HepG2 (cell line): ENCODE data around the gene NHSL1. TPM values are rescaled to one million over a fixed set of nuclear protein-coding genes. Genes with fewer than 3 reads are reported as not detected.

Source experiments
- CCDC6 ChIP-seq: sonication (generic); formaldehyde crosslinking; IDR thresholded peaks from 2 replicates; pipeline ENCODE4 v1.8.1; 2022; ENCODE audit warnings: mild to moderate bottlenecking, missing genetic modification reagents, moderate library complexity
- CREB3 ChIP-seq: sonication (generic); formaldehyde crosslinking; IDR thresholded peaks from 2 replicates; pipeline ENCODE4 v1.5.0; 2020; ENCODE audit warnings: missing genetic modification reagents
- CSRNP1 ChIP-seq: sonication (generic); formaldehyde crosslinking; IDR thresholded peaks from 2 replicates; pipeline ENCODE4 v1.8.1; 2023; ENCODE audit warnings: mild to moderate bottlenecking, missing genetic modification reagents
- GATAD1 ChIP-seq: IDR thresholded peaks from 2 replicates; pipeline ENCODE4 v1.6.1; 2016; ENCODE audit warnings: missing genetic modification reagents, missing compliant biosample characterization
- GATAD2A ChIP-seq: IDR thresholded peaks from 2 replicates; pipeline ENCODE4 v1.6.1; 2016
- GLMP ChIP-seq: sonication (generic); formaldehyde crosslinking; IDR thresholded peaks from 2 replicates; pipeline ENCODE4 v1.9.0; 2021; ENCODE audit warnings: missing genetic modification reagents, mild to moderate bottlenecking, borderline replicate concordance
- HOXA7 ChIP-seq: sonication (generic); formaldehyde crosslinking; IDR thresholded peaks from 2 replicates; pipeline ENCODE4 v1.8.1; 2022; ENCODE audit warnings: mild to moderate bottlenecking, missing genetic modification reagents, moderate library complexity
- MXD3 ChIP-seq: IDR thresholded peaks from 2 replicates; pipeline ENCODE4 v1.6.1; 2016; ENCODE audit warnings: mild to moderate bottlenecking, missing biosample characterization, missing genetic modification reagents
- MXI1 ChIP-seq: IDR thresholded peaks from 3 replicates; pipeline ENCODE4 v1.6.1; 2012; ENCODE audit warnings: low read depth, low read length, inconsistent platforms, borderline replicate concordance
- NFKB2 ChIP-seq: sonication (generic); formaldehyde crosslinking; IDR thresholded peaks from 2 replicates; pipeline ENCODE4 v1.4.0; 2020; ENCODE audit warnings: missing genetic modification reagents, borderline replicate concordance
- PRMT3 ChIP-seq: sonication (generic); formaldehyde crosslinking; IDR thresholded peaks from 2 replicates; pipeline ENCODE4 v1.8.1; 2022; ENCODE audit warnings: low read depth, mild to moderate bottlenecking, moderate library complexity, missing genetic modification reagents, borderline replicate concordance
- RCOR2 ChIP-seq: IDR thresholded peaks from 2 replicates; pipeline ENCODE4 v1.6.1; 2016; ENCODE audit warnings: missing biosample characterization, missing genetic modification reagents
- REXO4 ChIP-seq: sonication (generic); formaldehyde crosslinking; IDR thresholded peaks from 2 replicates; pipeline ENCODE4 v1.8.0; 2022; ENCODE audit warnings: missing genetic modification reagents, mild to moderate bottlenecking, borderline replicate concordance
- TBP ChIP-seq: sonication (generic); formaldehyde crosslinking; IDR thresholded peaks from 2 replicates; pipeline ENCODE4 v1.5.0; 2020; ENCODE audit warnings: missing genetic modification reagents
- THAP8 ChIP-seq: sonication (generic); formaldehyde crosslinking; IDR thresholded peaks from 2 replicates; pipeline ENCODE4 v1.5.1; 2020; ENCODE audit warnings: missing genetic modification reagents, mild to moderate bottlenecking, borderline replicate concordance
- ZFP91 ChIP-seq: sonication (generic); formaldehyde crosslinking; IDR thresholded peaks from 2 replicates; pipeline ENCODE4 v1.9.0; 2022; ENCODE audit warnings: missing genetic modification reagents, mild to moderate bottlenecking, borderline replicate concordance
- ZMYM2 ChIP-seq: sonication (generic); formaldehyde crosslinking; IDR thresholded peaks from 2 replicates; pipeline ENCODE4 v1.8.0; 2022; ENCODE audit warnings: mild to moderate bottlenecking, missing genetic modification reagents
- ZNF503 ChIP-seq: sonication (generic); formaldehyde crosslinking; IDR thresholded peaks from 2 replicates; pipeline ENCODE4 v1.4.0; 2020; ENCODE audit warnings: missing genetic modification reagents
- ZNF619 ChIP-seq: sonication (generic); formaldehyde crosslinking; IDR thresholded peaks from 2 replicates; pipeline ENCODE4 v1.4.0; 2020; ENCODE audit warnings: mild to moderate bottlenecking, missing genetic modification reagents
- polyA plus RNA-seq, 8 experiments: library from polyadenylated mRNA; depleted of rRNA in 3 of 8; stranded (reverse) in 7 of 8; unstranded in 1 of 8; fragments of >200 nt; fragmentation: Illumina TruSeq in 4 of 8; extraction: Trizol in 4 of 8; gene quantifications; 2 replicates each; pipeline versions ENCODE4 v1.2.1 to v1.2.3, GENCODE V29; 2011 to 2016; ENCODE audit warnings: low read depth in 4 of 8, missing spikeins in 1 of 8, mixed read lengths in 1 of 8; ENCODE audit not compliant: insufficient read depth in 1 of 8
- total RNA-seq, 5 experiments: library from RNA; depleted of rRNA; stranded (reverse); fragments of >200 nt; fragmentation: Illumina TruSeq; extraction: Trizol; gene quantifications; 2 replicates each; pipeline ENCODE4 v1.2.3, GENCODE V29; 2016; ENCODE audit warnings: low read depth in 1 of 5

Gene NHSL1
- total and polyA plus RNA-seq, 2 of the 13 experiments (the other 11 are each of a cell fraction or from before 2014, with no cell fraction given) = 24.9 to 53.6 TPM

- TF ChIP-seq GLMP (CRISPR knock-in tag) (no peak), MXD3 (CRISPR knock-in tag) (no peak), THAP8 (CRISPR knock-in tag) (no peak), GATAD1 (CRISPR knock-in tag) (peak; percentile 27; the same call in 1 of the 2 replicates), GATAD2A (CRISPR knock-in tag) (peak; percentile 77), ZFP91 (CRISPR knock-in tag) (no peak), ZNF619 (CRISPR knock-in tag) (no peak), NFKB2 (no peak), ZNF503 (CRISPR knock-in tag) (peak; percentile 51), CSRNP1 (no peak; the same call in 1 of the 2 replicates), MXI1 (peak; percentile 61; the same call in 1 of the 3 replicates), REXO4 (CRISPR knock-in tag) (no peak), TBP (CRISPR knock-in tag) (no peak), ZMYM2 (CRISPR knock-in tag) (no peak), CREB3 (no peak), RCOR2 (CRISPR knock-in tag) (peak; percentile 15; the same call in 1 of the 2 replicates), CCDC6 (peak; percentile 46; the same call in 1 of the 2 replicates), PRMT3 (no peak), HOXA7 (CRISPR knock-in tag) (no peak)
These were observed at the start of gene NHSL1 (continued) for GRCh38 chr6:138499303-138500018.
